ENCODE measurements around the gene MARCHF9.
"Not testable (repeated sequence)": the region's sequence is repeated elsewhere in the genome, so short reads cannot be mapped to it uniquely, and the experiment has no call there.

Gene MARCHF9
- total RNA-seq, result 33.0 to 40.6 reads per million in 2 donors

GRCh38 chr12:57754411-57755193 lies at the start of gene MARCHF9:
TSS of gene MARCHF9 (plus strand) at chr12:57755103. CDS start at chr12:57755529, 426 bp downstream.
- peak; percentile 69 to 91 (median 78) for DNase-seq

GRCh38 chr12:57707250-57707649 lies 47.7 kb upstream of the MARCHF9 start:
- DNase-seq, result no peak

- DNase-seq, result no peak
Measured at GRCh38 chr12:57708296-57708695, 46.6 kb upstream of the MARCHF9 start.

GRCh38 chr12:57712701-57713100 lies 42.2 kb upstream of the MARCHF9 start:
- no peak for DNase-seq

GRCh38 chr12:57713209-57713608 lies 41.7 kb upstream of the MARCHF9 start:
- no peak for DNase-seq

- not testable (repeated sequence) for DNase-seq
Measured at GRCh38 chr12:57715036-57715748, 39.7 kb upstream of the MARCHF9 start.

GRCh38 chr12:57715786-57716185 lies 39.1 kb upstream of the MARCHF9 start:
- no peak for DNase-seq

- no peak for DNase-seq
Measured at GRCh38 chr12:57716305-57716704, 38.6 kb upstream of the MARCHF9 start.

- no peak for DNase-seq
Measured at GRCh38 chr12:57717131-57717530, 37.8 kb upstream of the MARCHF9 start.

GRCh38 chr12:57717846-57718640 lies 36.9 kb upstream of the MARCHF9 start:
- no peak for DNase-seq

GRCh38 chr12:57718641-57719528 lies 36.0 kb upstream of the MARCHF9 start:
- no peak for DNase-seq

GRCh38 chr12:57719777-57720605 lies 34.9 kb upstream of the MARCHF9 start:
- no peak for DNase-seq

GRCh38 chr12:57720606-57721595 lies 34.0 kb upstream of the MARCHF9 start:
- DNase-seq, result no peak

- DNase-seq, result not testable (repeated sequence)
Measured at GRCh38 chr12:57721846-57722608, 32.9 kb upstream of the MARCHF9 start.

- no peak for DNase-seq
Measured at GRCh38 chr12:57722716-57723629, 31.9 kb upstream of the MARCHF9 start.

- no peak for DNase-seq
Measured at GRCh38 chr12:57723630-57723962, 31.3 kb upstream of the MARCHF9 start.

- DNase-seq, result no peak
Measured at GRCh38 chr12:57724003-57724935, 30.6 kb upstream of the MARCHF9 start.

Data from T-helper 2 cell (primary cell).